Activated naive CD8-positive, alpha-beta T cell treated with anti-CD3 and anti-CD28 coated beads for 36 hours (primary cell): ENCODE results near the gene NAIF1. TPM values are rescaled to one million over a fixed set of nuclear protein-coding genes. Genes with fewer than 3 reads are reported as not detected.

Experiments
- DNase-seq: peaks from one replicate; pipeline ENCODE4 v3.0.0; 2021
- H3K27ac Mint-ChIP-seq: one replicate; pipeline ENCODE4 v1.8.0; 2022; ENCODE audit warnings: mild to moderate bottlenecking, moderate library complexity, mixed read lengths
- H3K27me3 Mint-ChIP-seq: one replicate; pipeline ENCODE4 v1.8.0; 2022; ENCODE audit warnings: mild to moderate bottlenecking, mixed read lengths
- H3K36me3 Mint-ChIP-seq: one replicate; pipeline ENCODE4 v1.8.0; 2021; ENCODE audit warnings: mild to moderate bottlenecking, mixed read lengths
- H3K4me1 Mint-ChIP-seq: one replicate; pipeline ENCODE4 v1.8.0; 2021; ENCODE audit warnings: mixed read lengths
- H3K4me3 Mint-ChIP-seq: one replicate; pipeline ENCODE4 v1.8.0; 2022; ENCODE audit warnings: mild to moderate bottlenecking, moderate library complexity, mixed read lengths
- H3K9me3 Mint-ChIP-seq: one replicate; pipeline ENCODE4 v1.8.0; 2022; ENCODE audit warnings: mixed read lengths
- total RNA-seq, 2 experiments: library from RNA; stranded (reverse); gene quantifications; one replicate each; pipeline ENCODE4 v1.2.3, GENCODE V29; 2021

Gene NAIF1
- total RNA-seq, 2 experiments from 2014 or later, result 11.2 to 12.0 TPM

- Mint-ChIP-seq H3K4me3 (peak overlapping the region; percentile 34), H3K27ac (peak overlapping the region; percentile 50)
Measured at GRCh38 chr9:128062279-128062678, 4.8 kb downstream of the NAIF1 start.

GRCh38 chr9:128061275-128061960 lies 5.7 kb downstream of the NAIF1 start:
- H3K27ac Mint-ChIP-seq, result peak overlapping the region; percentile 78
- H3K27me3 Mint-ChIP-seq, result no peaks in the 10 kb centered on the region
- no peaks in the 10 kb centered on the region for H3K9me3 Mint-ChIP-seq
- peak overlapping the region; percentile 65 for H3K4me3 Mint-ChIP-seq
- DNase-seq, result no peak
- H3K36me3 Mint-ChIP-seq, result peaks cover 18% of the 10 kb centered on the region
- peaks cover 36% of the 10 kb centered on the region for H3K4me1 Mint-ChIP-seq

More at GRCh38 chr9:128062279-128062678, 4.8 kb downstream of the NAIF1 start:
- no peak for DNase-seq
- Mint-ChIP-seq H3K9me3 (no peaks in the 10 kb centered on the region), H3K27me3 (no peaks in the 10 kb centered on the region), H3K4me1 (peaks cover 36% of the 10 kb centered on the region), H3K36me3 (peaks cover 18% of the 10 kb centered on the region)

GRCh38 chr9:128059365-128059983 lies 7.6 kb downstream of the NAIF1 start:
- peaks cover 24% of the 10 kb centered on the region for H3K4me1 Mint-ChIP-seq
- H3K36me3 Mint-ChIP-seq, result peaks cover 9% of the 10 kb centered on the region
- no peak for DNase-seq
- H3K27me3 Mint-ChIP-seq, result no peaks in the 10 kb centered on the region
- no peak overlapping the region for H3K4me3 Mint-ChIP-seq
- H3K9me3 Mint-ChIP-seq, result no peaks in the 10 kb centered on the region
- H3K27ac Mint-ChIP-seq, result no peak overlapping the region

- no peak overlapping the region for H3K4me3 Mint-ChIP-seq
- H3K27me3 Mint-ChIP-seq, result no peaks in the 10 kb centered on the region
Measured at GRCh38 chr9:128057724-128058409, 9.3 kb downstream of the NAIF1 start.

GRCh38 chr9:128056887-128057723 lies 10.0 kb downstream of the NAIF1 start:
- no peak for DNase-seq
- Mint-ChIP-seq H3K27me3 (no peaks in the 10 kb centered on the region), H3K36me3 (peaks cover 3% of the 10 kb centered on the region), H3K4me3 (no peak overlapping the region), H3K4me1 (peaks cover 14% of the 10 kb centered on the region), H3K27ac (no peak overlapping the region), H3K9me3 (no peaks in the 10 kb centered on the region)

More at GRCh38 chr9:128057724-128058409, 9.3 kb downstream of the NAIF1 start:
- H3K4me1 Mint-ChIP-seq, result peaks cover 20% of the 10 kb centered on the region
- no peaks in the 10 kb centered on the region for H3K9me3 Mint-ChIP-seq
- H3K27ac Mint-ChIP-seq, result no peak overlapping the region
- H3K36me3 Mint-ChIP-seq, result peaks cover 3% of the 10 kb centered on the region
- DNase-seq, result no peak

GRCh38 chr9:128056086-128056485 lies 11.0 kb downstream of the NAIF1 start:
- no peaks in the 10 kb centered on the region for H3K9me3 Mint-ChIP-seq
- no peak overlapping the region for H3K27ac Mint-ChIP-seq
- no peaks in the 10 kb centered on the region for H3K27me3 Mint-ChIP-seq
- peaks cover 3% of the 10 kb centered on the region for H3K4me1 Mint-ChIP-seq
- no peaks in the 10 kb centered on the region for H3K36me3 Mint-ChIP-seq
- no peak for DNase-seq
- no peak overlapping the region for H3K4me3 Mint-ChIP-seq

- Mint-ChIP-seq H3K36me3 (no peaks in the 10 kb centered on the region), H3K4me1 (no peaks in the 10 kb centered on the region), H3K4me3 (no peak overlapping the region), H3K27me3 (no peaks in the 10 kb centered on the region), H3K27ac (no peak overlapping the region), H3K9me3 (no peaks in the 10 kb centered on the region)
- no peak for DNase-seq
Measured at GRCh38 chr9:128055344-128056040, 11.6 kb downstream of the NAIF1 start.

GRCh38 chr9:128054087-128054486 lies 13.0 kb downstream of the NAIF1 start:
- no peaks in the 10 kb centered on the region for H3K36me3 Mint-ChIP-seq
- H3K9me3 Mint-ChIP-seq, result no peaks in the 10 kb centered on the region
- no peak for DNase-seq
- no peaks in the 10 kb centered on the region for H3K4me1 Mint-ChIP-seq
- no peak overlapping the region for H3K27ac Mint-ChIP-seq
- H3K4me3 Mint-ChIP-seq, result no peak overlapping the region
- H3K27me3 Mint-ChIP-seq, result no peaks in the 10 kb centered on the region

GRCh38 chr9:128053560-128053959 lies 13.6 kb downstream of the NAIF1 start:
- no peaks in the 10 kb centered on the region for H3K9me3 Mint-ChIP-seq
- H3K27ac Mint-ChIP-seq, result no peak overlapping the region
- H3K36me3 Mint-ChIP-seq, result no peaks in the 10 kb centered on the region
- DNase-seq, result no peak
- no peak overlapping the region for H3K4me3 Mint-ChIP-seq
- no peaks in the 10 kb centered on the region for H3K27me3 Mint-ChIP-seq
- H3K4me1 Mint-ChIP-seq, result peaks cover under 1% of the 10 kb centered on the region

- peaks cover 1% of the 10 kb centered on the region for H3K4me1 Mint-ChIP-seq
- no peaks in the 10 kb centered on the region for H3K36me3 Mint-ChIP-seq
Measured at GRCh38 chr9:128051932-128052709, 15.0 kb downstream of the NAIF1 start.

GRCh38 chr9:128049843-128050242 lies 17.3 kb downstream of the NAIF1 start:
- Mint-ChIP-seq H3K27me3 (no peaks in the 10 kb centered on the region), H3K9me3 (no peaks in the 10 kb centered on the region), H3K36me3 (no peaks in the 10 kb centered on the region), H3K4me1 (peaks cover 1% of the 10 kb centered on the region), H3K4me3 (no peak overlapping the region), H3K27ac (no peak overlapping the region)
- no peak for DNase-seq

More at GRCh38 chr9:128051932-128052709, 15.0 kb downstream of the NAIF1 start:
- Mint-ChIP-seq H3K27ac (no peak overlapping the region), H3K9me3 (no peaks in the 10 kb centered on the region), H3K4me3 (no peak overlapping the region), H3K27me3 (no peaks in the 10 kb centered on the region)
- DNase-seq, result no peak

- H3K27ac Mint-ChIP-seq, result no peak overlapping the region
- H3K4me1 Mint-ChIP-seq, result peaks cover 1% of the 10 kb centered on the region
- H3K36me3 Mint-ChIP-seq, result no peaks in the 10 kb centered on the region
- no peak for DNase-seq
- H3K4me3 Mint-ChIP-seq, result no peak overlapping the region
- no peaks in the 10 kb centered on the region for H3K9me3 Mint-ChIP-seq
- H3K27me3 Mint-ChIP-seq, result no peaks in the 10 kb centered on the region
Measured at GRCh38 chr9:128048663-128049062, 18.5 kb downstream of the NAIF1 start.

GRCh38 chr9:128047231-128047630 lies 19.9 kb downstream of the NAIF1 start:
- Mint-ChIP-seq H3K9me3 (no peaks in the 10 kb centered on the region), H3K27ac (no peak overlapping the region), H3K27me3 (no peaks in the 10 kb centered on the region), H3K4me1 (peaks cover 2% of the 10 kb centered on the region), H3K36me3 (no peaks in the 10 kb centered on the region), H3K4me3 (no peak overlapping the region)
- no peak for DNase-seq

- Mint-ChIP-seq H3K27me3 (no peaks in the 10 kb centered on the region), H3K4me3 (no peak overlapping the region), H3K9me3 (no peaks in the 10 kb centered on the region), H3K4me1 (peaks cover 10% of the 10 kb centered on the region), H3K36me3 (no peaks in the 10 kb centered on the region), H3K27ac (no peak overlapping the region)
- DNase-seq, result no peak
Measured at GRCh38 chr9:128045831-128046230, 21.3 kb downstream of the NAIF1 start.
